ENCODE data around the gene POLA1. TPM values are rescaled to one million over a fixed set of nuclear protein-coding genes. Genes with fewer than 3 reads are reported as not detected.

POLA1 gene
- total RNA-seq, 1 experiment from 2014 or later, result 9.0 TPM

GRCh38 chrX:25022499-25023325, 329.0 kb downstream of the POLA1 start:
- DNase-seq (ENCODE audit: low spot score), result no peak

DNA sequence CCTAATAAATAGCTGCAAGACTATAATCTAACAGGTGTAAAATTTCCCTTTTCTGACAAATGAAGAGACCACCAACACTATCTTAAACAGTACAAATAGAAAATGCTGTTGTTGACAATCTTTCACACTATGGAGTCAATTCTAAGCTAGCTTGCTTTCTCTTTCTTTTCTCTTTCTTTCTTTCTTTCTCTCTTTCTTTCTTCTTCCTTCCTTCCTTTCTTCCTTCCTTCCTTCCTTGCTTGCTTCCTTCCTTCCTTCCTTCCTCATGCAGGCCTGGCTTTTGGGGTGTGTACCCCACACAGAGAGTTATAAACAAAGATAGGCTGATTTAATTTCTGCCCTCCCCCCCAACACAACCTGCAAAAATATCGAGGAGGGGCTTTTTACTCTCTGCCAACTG, 330.2 kb downstream of the POLA1 start:
- DNase-seq (ENCODE audit: low spot score), result no peak

- DNase-seq (ENCODE audit: low spot score), result no peak
Observed at GRCh38 chrX:25025615-25026014, 331.9 kb downstream of the POLA1 start.

DNA sequence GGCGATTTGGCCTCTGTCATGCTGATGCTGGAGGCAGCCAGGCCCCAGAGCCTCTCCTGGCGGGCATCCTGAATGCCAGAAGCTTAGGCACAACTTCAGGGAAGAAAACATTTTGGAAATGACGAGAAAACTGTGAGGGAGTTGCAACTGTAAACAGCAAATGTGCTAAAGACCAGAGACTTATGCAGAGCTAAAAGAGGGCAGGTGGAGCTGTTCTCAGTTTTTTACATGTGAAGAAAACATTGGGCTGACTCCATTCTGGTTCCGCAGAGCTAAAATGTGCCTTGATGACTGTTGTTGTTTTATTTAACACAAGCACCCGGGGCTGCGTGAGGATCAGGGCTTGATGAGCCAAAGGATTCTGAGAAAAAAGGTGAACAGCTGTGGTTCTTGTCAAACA, 332.9 kb downstream of the POLA1 start:
- no peak for DNase-seq (ENCODE audit: low spot score)

- no peak for DNase-seq (ENCODE audit: low spot score)
Observed at GRCh38 chrX:25028726-25029125, 335.0 kb downstream of the POLA1 start.

DNA sequence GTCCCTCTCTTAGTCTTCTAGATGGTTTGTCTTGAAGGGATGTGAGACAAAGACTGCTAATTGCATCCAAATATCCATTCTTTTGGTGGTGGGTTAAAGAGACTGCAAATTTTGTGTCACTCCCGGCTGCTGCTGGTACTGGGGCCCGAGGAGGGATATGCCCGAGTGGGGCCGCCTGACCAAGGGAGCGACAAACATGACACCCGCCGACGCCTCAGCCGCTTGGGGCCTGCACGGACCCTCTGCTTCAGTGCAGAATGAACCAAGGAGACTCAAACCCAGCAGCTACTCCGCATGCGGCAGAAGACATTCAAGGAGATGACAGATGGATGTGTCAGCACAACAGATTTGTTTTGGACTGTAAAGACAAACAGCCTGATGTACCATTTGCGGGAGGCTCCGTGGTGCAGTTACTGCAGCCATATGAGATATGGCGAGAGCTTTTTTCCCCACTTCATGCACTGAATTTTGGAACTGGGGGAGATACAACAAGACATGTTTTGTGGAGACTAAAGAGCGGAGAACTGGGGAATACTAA, 335.6 kb downstream of the POLA1 start:
- DNase-seq (ENCODE audit: low spot score), result no peak

DNA sequence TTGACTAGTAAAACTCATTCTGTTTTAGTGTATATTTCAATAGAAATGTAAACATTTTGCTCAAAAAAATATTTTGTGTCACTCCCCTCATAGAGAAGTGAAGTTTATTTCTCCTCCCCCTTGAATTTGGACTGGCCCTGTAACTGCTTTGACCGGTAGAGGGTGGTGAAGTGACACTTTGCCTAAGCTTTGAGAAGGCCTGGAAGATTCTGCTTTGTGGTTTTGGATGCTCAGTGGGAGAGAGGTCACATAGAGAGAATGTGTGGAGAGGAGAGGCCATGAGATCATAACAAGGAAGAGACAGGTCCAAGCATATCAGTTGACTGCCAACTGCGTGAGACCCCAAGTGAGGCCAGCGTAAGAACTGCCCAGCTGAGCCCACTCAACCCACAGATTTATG, 341.2 kb downstream of the POLA1 start:
- DNase-seq (ENCODE audit: low spot score), result peak; percentile 1

- DNase-seq (ENCODE audit: low spot score), result no peak
Observed at GRCh38 chrX:25039036-25039435, 345.3 kb downstream of the POLA1 start.

GRCh38 chrX:25043192-25043591, 349.5 kb downstream of the POLA1 start:
- DNase-seq (ENCODE audit: low spot score), result no peak

Small RNA genes lying within 50 kb of the gene (small RNA-seq; reads per million reads assigned to genes)
- gene SCARNA23, result 0.36 reads per million

Other genes with a start within 250 kb of the POLA1 start
- gene PDK3, start 228.6 kb upstream of the POLA1 start, total RNA-seq (2014; rRNA removed; shearing (Covaris generic)), result 2.0 and 2.1 TPM in 2 replicates
- not detected in 2 replicates for gene PCYT1B, start 46.6 kb upstream of the POLA1 start, total RNA-seq (2014; rRNA removed; shearing (Covaris generic))

All from HT-29 (cell line).